Stimulated activated CD4-positive, alpha-beta T cell treated with anti-CD3 and anti-CD28 coated beads, Interleukin-1b, Interleukin-23, amount 100 ng/mL, for 48 hours (primary cell): ENCODE results near the gene PIP4K2A.

Experiments used
- DNase-seq: peaks from one replicate; pipeline ENCODE4 v3.0.0-alpha.2; 2020

Gene PIP4K2A

DNA sequence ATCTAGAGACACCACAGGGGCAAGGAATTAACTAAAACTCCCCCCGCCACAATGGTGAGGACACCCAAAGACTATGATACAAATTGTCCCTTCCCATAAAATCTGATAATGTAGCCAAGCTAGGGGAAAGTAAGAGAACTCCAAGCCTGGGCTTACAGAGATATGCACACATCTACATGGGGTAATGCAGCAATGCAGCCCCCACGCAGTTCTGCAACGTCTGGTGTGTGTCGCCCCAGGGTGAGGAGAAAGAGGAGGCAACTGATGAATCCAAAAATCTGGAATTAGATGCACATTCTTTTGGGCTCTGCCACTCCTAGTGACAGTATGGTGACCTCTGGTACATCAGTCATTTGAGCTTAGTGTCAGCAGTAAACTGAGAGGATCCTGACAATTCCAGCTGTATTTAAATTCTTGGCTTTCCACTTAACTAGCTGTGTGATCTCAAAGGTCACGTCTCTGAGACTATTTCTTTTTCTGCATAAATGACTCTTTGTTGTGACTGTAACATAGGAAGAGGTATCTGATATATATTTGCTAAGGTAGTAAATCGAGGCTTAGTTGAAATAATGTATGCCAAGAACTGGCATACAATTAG lies 51.5 kb downstream of the PIP4K2A start:
- no peak for DNase-seq

DNA sequence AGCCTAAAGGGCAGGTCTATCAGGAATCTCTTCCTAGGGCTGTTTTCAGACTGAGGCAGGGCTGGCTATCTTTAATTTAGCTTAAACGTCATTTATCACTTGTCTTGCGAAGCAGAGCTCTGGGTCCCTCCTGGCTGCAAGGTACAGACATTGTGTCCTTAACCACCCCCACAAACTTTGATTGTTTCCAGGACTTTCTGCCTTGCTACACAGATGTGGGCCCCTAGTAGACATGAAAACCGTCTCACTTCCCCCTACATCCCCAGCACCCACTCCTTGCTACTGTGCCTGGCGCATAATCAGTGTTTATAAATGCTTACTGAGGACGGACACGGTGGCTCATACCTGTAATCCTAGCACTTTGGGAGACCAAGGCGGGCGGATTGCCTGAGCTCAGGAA lies 54.5 kb downstream of the PIP4K2A start:
- no peak for DNase-seq

- DNase-seq: no peak
Measured at GRCh38 chr10:22658745-22659410, 55.5 kb downstream of the PIP4K2A start.

DNA sequence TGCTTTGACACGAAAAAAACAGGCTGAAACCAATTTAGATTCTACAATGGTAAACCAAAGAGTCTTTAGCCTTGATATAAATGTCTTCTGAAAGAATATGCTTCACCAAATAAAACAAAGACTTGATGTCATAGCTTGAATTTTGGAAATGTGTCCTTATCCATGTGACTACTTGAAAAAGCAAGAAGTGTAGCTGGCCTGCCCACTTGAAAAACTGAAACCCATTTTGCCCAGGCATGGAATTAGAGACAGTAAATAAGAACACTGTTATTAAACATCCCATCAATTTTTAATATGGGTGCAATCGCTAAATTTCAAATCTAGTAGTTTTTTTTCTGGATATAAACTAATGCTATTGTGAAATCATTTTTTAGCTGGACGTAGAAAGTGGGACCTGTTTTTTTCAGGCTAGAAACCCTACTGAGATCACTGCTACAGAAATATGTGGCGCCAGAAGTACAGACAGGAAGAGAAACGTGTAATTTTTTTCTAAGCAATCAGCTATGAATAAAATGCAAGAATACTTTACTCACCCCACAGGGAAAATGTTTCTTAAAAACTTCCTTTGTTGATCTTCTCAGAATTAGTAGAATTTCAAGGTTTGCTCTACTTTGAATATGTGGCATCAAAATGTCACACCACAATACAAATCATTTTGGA lies 56.7 kb downstream of the PIP4K2A start:
- DNase-seq: no peak

DNA sequence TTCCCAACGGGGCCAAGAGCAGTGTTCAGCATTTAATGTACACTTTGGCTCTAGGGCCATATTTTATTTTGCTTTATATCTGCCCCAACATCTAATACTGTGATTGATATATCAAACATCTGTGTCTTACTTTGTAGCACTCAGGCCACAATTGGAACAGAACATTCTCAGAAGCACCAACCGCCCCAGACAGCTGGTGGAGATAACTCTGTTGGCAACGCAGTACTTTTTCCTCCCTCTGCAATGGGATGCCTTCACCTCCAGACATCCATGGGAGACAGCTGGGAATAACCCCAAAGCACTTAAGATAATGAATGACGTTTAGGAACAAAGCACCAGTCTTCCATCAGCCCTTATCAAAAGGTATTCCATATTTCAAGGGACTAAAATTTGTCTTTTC lies 57.4 kb downstream of the PIP4K2A start:
- no peak for DNase-seq

GRCh38 chr10:22656036-22656435 lies 58.3 kb downstream of the PIP4K2A start:
- DNase-seq: no peak

- DNase-seq: peak; percentile 59
Measured at GRCh38 chr10:22655312-22655981, 58.9 kb downstream of the PIP4K2A start.

DNA sequence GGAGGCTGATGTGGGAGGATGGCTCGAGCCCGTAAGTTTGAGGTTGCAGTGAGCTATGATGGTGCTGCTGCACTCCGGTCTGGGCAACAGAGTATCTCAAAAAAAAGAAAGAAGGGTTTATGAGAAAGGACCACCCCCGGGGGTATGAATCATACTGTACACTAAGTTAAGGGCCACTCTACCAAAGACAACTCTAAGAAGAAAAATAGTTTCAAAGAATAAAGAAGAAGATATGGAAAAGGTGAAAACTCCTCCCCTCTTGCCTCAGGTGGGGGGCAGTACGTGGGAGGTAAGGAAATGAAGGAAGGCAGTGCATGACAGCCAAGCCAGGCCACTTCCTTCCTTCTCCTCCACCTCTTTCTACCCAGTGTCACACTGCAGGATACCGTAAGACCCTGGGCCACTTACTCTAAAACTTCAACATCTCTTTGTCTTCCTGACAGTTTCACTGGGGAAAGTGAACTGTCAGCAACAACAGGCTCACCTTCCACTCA lies 61.3 kb downstream of the PIP4K2A start:
- DNase-seq: peak; percentile 46

- peak; percentile 24 for DNase-seq
Measured at GRCh38 chr10:22651276-22651980, 63.0 kb downstream of the PIP4K2A start.

GRCh38 chr10:22649994-22650393 lies 64.4 kb downstream of the PIP4K2A start:
- DNase-seq: no peak

DNA sequence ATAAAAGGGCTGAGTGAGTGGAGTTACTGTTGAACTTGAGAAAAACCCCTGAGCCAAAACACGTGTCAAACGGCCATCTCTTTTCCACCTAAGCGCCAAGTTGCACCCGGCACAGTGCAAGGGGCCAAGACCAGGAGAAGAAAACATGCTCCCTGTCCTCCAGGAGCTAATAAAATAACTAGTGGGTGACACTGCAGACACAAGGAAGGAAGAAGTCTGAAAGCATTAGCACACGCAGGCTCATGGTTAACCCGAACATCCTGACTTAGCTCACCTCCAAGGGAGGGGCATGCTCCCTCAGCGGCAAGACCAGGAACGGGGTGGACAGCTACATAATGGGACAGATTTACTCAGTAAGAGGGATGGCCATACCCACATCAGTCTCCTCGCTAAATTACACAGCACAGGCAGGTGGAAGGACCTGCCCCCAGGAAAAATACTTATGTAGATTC lies 65.0 kb downstream of the PIP4K2A start:
- peak; percentile 56 for DNase-seq

DNA sequence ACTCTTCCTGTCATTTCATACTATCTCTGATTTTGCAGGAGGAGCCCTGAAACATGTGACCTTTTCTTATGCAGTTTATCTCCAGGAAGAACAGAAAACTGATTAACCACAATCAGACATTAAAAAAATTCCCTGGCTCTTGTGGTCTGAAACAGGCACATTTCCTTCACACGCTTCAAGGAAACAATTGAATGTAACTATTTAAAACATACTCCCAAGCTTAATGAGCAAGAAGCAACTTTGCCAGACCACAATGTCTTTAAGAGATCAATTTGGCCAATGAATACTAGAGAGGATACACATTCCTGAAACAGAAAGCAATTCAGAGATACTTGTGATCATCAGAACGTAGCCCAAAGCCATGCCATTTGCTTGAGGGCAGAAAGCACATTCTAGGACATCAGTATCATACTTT lies 65.8 kb downstream of the PIP4K2A start:
- no peak for DNase-seq

- DNase-seq: no peak
Measured at GRCh38 chr10:22647244-22647643, 67.1 kb downstream of the PIP4K2A start.

GRCh38 chr10:22646388-22646853 lies 68.0 kb downstream of the PIP4K2A start:
- no peak for DNase-seq

- DNase-seq: no peak
Measured at GRCh38 chr10:22644222-22644621, 70.2 kb downstream of the PIP4K2A start.

DNA sequence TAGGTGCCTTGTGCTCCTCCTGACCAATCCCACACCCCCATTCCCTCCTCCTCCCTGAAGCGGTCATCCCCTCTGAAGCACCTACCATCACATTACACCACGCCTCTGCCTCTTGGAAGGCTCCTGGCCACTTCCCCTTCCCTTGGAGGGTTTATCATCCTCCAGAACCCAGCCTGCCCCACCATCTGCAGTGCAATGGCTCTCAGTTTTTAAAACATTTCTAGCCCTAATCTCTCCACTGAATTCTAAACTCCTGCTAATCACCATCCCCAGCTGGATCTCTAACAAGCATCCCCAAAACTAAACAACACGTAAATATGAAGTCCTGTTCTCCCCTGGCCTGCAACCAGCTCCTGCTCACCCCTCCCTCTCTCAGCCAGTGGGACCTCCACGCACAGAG lies 70.6 kb downstream of the PIP4K2A start:
- DNase-seq: no peak

GRCh38 chr10:22643116-22643515 lies 71.3 kb downstream of the PIP4K2A start:
- no peak for DNase-seq

DNA sequence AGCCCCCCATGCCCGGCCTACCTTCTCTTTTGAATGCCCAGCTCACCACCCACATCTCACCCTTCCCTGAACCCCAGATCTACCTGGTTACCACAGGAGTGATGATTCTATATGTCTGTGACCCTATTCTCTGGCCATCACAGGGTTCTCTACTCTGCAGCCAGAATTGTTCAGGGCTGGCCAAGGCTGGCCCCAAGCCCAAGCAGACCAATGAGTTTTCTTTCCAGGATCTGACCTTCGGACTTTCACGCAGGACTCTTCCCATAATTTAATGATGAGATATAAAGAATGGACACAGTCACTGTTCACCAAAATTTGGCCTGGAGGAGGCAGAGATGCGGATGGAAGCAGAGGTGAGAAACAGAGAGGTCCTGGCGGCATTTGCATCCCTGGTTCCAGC lies 72.6 kb downstream of the PIP4K2A start:
- DNase-seq: no peak

DNA sequence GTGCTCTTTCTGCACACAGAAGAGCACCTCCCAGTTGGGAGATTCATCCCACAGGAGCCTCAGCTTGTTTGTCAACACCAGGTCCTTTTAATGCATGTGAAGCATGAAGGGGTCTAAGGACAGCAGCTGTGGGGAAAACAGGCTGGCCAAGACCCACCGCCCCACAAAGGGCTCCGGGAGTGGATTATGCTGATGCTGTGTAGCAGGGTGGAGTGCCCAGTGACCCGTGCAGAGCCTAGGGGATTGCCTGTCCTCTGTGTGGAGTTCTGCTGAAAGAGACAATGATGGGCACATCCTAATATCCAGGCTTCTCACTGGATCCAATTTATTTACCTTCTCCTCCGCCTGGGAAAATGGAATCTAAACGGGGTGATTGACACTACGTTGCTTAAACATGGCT lies 74.0 kb downstream of the PIP4K2A start:
- no peak for DNase-seq

- no peak for DNase-seq
Measured at GRCh38 chr10:22638863-22639262, 75.5 kb downstream of the PIP4K2A start.

DNA sequence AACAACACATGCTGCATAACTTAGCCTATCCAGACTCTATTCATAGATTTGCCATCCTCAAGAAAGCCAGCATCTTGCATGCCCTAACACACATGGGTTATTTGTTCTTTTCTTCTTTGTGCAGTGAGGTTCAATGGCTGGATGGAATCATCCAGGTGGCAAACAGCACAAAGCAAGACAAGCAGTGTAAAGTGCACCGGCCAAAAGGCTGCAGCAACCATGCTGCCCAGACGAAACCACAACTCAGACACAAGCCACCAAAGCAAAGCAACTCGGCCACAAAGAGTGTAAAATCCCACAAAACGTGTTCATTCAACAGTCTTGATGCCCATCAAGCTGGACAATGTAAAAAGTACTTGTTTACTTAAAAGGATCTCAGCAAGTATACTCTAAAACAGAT lies 76.9 kb downstream of the PIP4K2A start:
- no peak for DNase-seq

DNA sequence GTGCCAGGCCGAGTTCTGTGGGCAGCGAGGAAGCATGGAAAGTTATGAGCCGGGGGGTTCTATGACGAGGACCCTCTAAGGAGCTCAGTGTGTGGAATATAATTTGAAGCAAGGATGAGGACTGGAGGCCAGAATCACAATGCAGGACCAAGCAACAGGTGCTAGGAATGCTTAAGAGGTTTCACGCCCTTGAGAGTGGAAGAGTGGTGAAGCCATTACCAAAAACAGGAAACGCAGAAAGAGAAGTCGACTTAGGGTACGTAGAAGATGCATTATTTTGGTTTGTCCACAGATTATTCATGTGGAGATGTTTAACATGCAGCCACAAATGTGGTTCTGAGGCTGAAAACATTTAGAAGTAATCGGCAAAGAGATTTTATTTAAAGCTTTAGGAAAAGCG lies 78.7 kb downstream of the PIP4K2A start:
- DNase-seq: no peak
